Uterus (tissue), 4 donors: Measurements from ENCODE around the gene SPPL2C. TPM values are rescaled to one million over a fixed set of nuclear protein-coding genes. Genes with fewer than 3 reads are reported as not detected.

Experiments
- DNase-seq, 2 donors: peaks; one replicate each; pipeline ENCODE4 v3.0.0-alpha.2; 2019 to 2020
- H3K27ac ChIP-seq, 2 donors: fragments of 200-600 bp; sonication (generic); 1 replicate in 1 of 2; 2 replicates in 1 of 2; pipeline ENCODE4 v1.5.1; 2016 to 2018
- H3K27me3 ChIP-seq, 2 donors: fragments of 200-600 bp; sonication (generic); one replicate each; pipeline ENCODE4 v1.5.1; 2018 to 2019; ENCODE audit warnings: control low read depth in 1 of 2
- H3K36me3 ChIP-seq, 2 donors: fragments of 200-600 bp; sonication (generic); one replicate each; pipeline ENCODE4 v1.5.1; 2019; ENCODE audit warnings: control low read depth in 1 of 2
- H3K4me1 ChIP-seq, 2 donors: fragments of 200-600 bp; sonication (generic); one replicate each; pipeline ENCODE4 v1.5.1; 2018 to 2019; ENCODE audit warnings: control low read depth in 1 of 2
- H3K4me3 ChIP-seq, 2 donors: fragments of 200-600 bp; sonication (generic); 1 replicate in 1 of 2; 2 replicates in 1 of 2; pipeline ENCODE4 v1.5.1; 2018 to 2019; ENCODE audit warnings: mild to moderate bottlenecking in 1 of 2
- H3K9me3 ChIP-seq, 2 donors: fragments of 200-600 bp; sonication (generic); one replicate each; pipeline ENCODE4 v1.5.1; 2019; ENCODE audit warnings: control low read depth in 1 of 2
- CTCF ChIP-seq, 4 experiments: fragments of 200-600 bp in 2 of 4; fragments of 450-650 bp in 2 of 4; sonication (generic) in 2 of 4; IDR thresholded peaks; one replicate each; pipeline ENCODE4 v1.5.1; 2016 to 2019; ENCODE audit warnings: antibody characterized with exemption in 4 of 4, mild to moderate bottlenecking in 2 of 4, moderate library complexity in 1 of 4
- POLR2A ChIP-seq, 2 donors: fragments of 450-650 bp; IDR thresholded peaks; one replicate each; pipeline ENCODE4 v1.6.1; 2016; ENCODE audit warnings: antibody characterized with exemption in 2 of 2, mild to moderate bottlenecking in 1 of 2, moderate library complexity in 1 of 2
- intact Hi-C: fragments of 100-400 bp; cut with DNase I; formaldehyde crosslinking; loops from one replicate; pipeline ENCODE4 v1.15.1; 2023; ENCODE audit warnings: low total_unique reads
- total RNA-seq, 4 donors: library from RNA; depleted of rRNA in 3 of 4; stranded (reverse); fragments of >200 nt in 3 of 4; gene quantifications; one replicate each; pipeline versions ENCODE4 v1.1.0 to v1.2.4, GENCODE V29; 2014 to 2023
- donor health status: DM: yes; HTN: yes; CAD: no.

Gene SPPL2C
- total RNA-seq, 4 donors from 2014 or later = not detected

GRCh38 chr17:45895304-45895968, 50.8 kb downstream of the SPPL2C start:
- peaks cover 0 to 18% of the 10 kb centered on the region in 2 donors for H3K4me1 ChIP-seq
- intact Hi-C loops = loop anchor here (5.0 kb wide), 1 partner anchor 1782 kb away; no protein-coding TSS in a partner anchor
- no peak for TF ChIP-seq POLR2A (IDR thresholded peaks at IDR 0.05)
- TF ChIP-seq CTCF (IDR thresholded peaks at IDR 0.05) = no peak
- peak in 1 of 2 donors; percentile 19 for DNase-seq
- no peaks in the 10 kb centered on the region for H3K36me3 ChIP-seq
- no peaks in the 10 kb centered on the region for H3K9me3 ChIP-seq
- peak overlapping the region; percentile 60 to 61 for H3K4me3 ChIP-seq
- H3K27me3 ChIP-seq = peaks cover 15 to 24% of the 10 kb centered on the region in 2 donors
- no peak overlapping the region for H3K27ac ChIP-seq

GRCh38 chr17:45895969-45896785, 51.5 kb downstream of the SPPL2C start:
- Histone ChIP-seq H3K9me3 (no peaks in the 10 kb centered on the region), H3K27ac (no peak overlapping the region), H3K4me3 (no peak overlapping the region), H3K36me3 (no peaks in the 10 kb centered on the region), H3K4me1 (peaks cover 0 to 18% of the 10 kb centered on the region in 2 donors), H3K27me3 (peaks cover 15 to 24% of the 10 kb centered on the region in 2 donors)
- no peak for TF ChIP-seq CTCF (IDR thresholded peaks at IDR 0.05)
- TF ChIP-seq POLR2A (IDR thresholded peaks at IDR 0.05) = no peak
- DNase-seq = no peak
- intact Hi-C loops = loop anchor here (5.0 kb wide), 1 partner anchor 1781 kb away; no protein-coding TSS in a partner anchor

Other genes starting within 250 kb of the SPPL2C start
- gene CRHR1, start 60.6 kb upstream of the SPPL2C start, total RNA-seq = 10 to 100 TPM in 2 of 4 donors, 1 to 10 TPM in 2; 1.5 to 24.7 (median 7.4) TPM
- 1 to 10 TPM in 2 of 4 donors, under 1 TPM in 1, not detected in 1; 0.26 to 4.1 (median 1.5) TPM for gene MAPT, start 49.7 kb downstream of the SPPL2C start, total RNA-seq
- not detected for gene STH, start 154.4 kb downstream of the SPPL2C start, total RNA-seq